Astrocyte (in vitro differentiated cells and primary cell): Measurements from ENCODE around the gene HSD17B2. TPM values are rescaled to one million over a fixed set of nuclear protein-coding genes. Genes with fewer than 3 reads are reported as not detected.

ENCODE experiments used
- DNase-seq: peaks from one replicate; pipeline ENCODE4 v3.0.0-alpha.2; 2010; ENCODE audit warnings: low read depth
- FAIRE-seq: peaks from 2 replicates; lab custom pipeline; 2011; peaks lifted over from hg19 to GRCh38; lab: Jason Lieb, UNC
- H2AFZ ChIP-seq: 2 replicates; pipeline ENCODE4 v1.6.0; 2012; ENCODE audit warnings: low read depth, low read length, inconsistent platforms
- H3K27ac ChIP-seq: 2 replicates; pipeline ENCODE4 v1.5.1; 2011; ENCODE audit warnings: low read depth, low read length, inconsistent platforms
- H3K27me3 ChIP-seq: 2 replicates; pipeline ENCODE4 v1.6.0; 2011; ENCODE audit warnings: low read length, inconsistent platforms; ENCODE audit not compliant: insufficient read depth
- H3K36me3 ChIP-seq: 2 replicates; pipeline ENCODE4 v1.5.1; 2011; ENCODE audit warnings: low read length, inconsistent platforms; ENCODE audit not compliant: insufficient read depth
- H3K4me1 ChIP-seq: 2 replicates; pipeline ENCODE4 v1.5.1; 2011; ENCODE audit warnings: low read length, inconsistent platforms; ENCODE audit not compliant: insufficient read depth
- H3K4me2 ChIP-seq: 2 replicates; pipeline ENCODE4 v1.6.0; 2012; ENCODE audit warnings: low read length, inconsistent platforms
- H3K4me3 ChIP-seq: 2 replicates; pipeline ENCODE4 v1.5.1; 2011; ENCODE audit warnings: low read depth, mild to moderate bottlenecking, low read length, inconsistent platforms; ENCODE audit not compliant: insufficient read depth
- H3K79me2 ChIP-seq: 2 replicates; pipeline ENCODE4 v1.6.0; 2012; ENCODE audit warnings: mild to moderate bottlenecking, low read length, inconsistent platforms; ENCODE audit not compliant: insufficient read depth
- H3K9ac ChIP-seq: 2 replicates; pipeline ENCODE4 v1.6.0; 2012; ENCODE audit warnings: mild to moderate bottlenecking, low read length, inconsistent platforms
- H3K9me3 ChIP-seq: 2 replicates; pipeline ENCODE4 v1.5.1; 2012; ENCODE audit warnings: low read depth, mild to moderate bottlenecking, low read length, inconsistent platforms; ENCODE audit not compliant: insufficient read depth
- H4K20me1 ChIP-seq: 2 replicates; pipeline ENCODE4 v1.6.0; 2012; ENCODE audit warnings: low read length, inconsistent platforms; ENCODE audit not compliant: insufficient read depth
- H3K27ac Mint-ChIP-seq: one replicate; pipeline ENCODE4 v1.8.0; 2021; ENCODE audit warnings: mild to moderate bottlenecking, mixed read lengths; ENCODE audit not compliant: unreplicated experiment
- H3K27me3 Mint-ChIP-seq: one replicate; pipeline ENCODE4 v1.8.0; 2021; ENCODE audit warnings: low read depth, mixed read lengths; ENCODE audit not compliant: unreplicated experiment
- H3K36me3 Mint-ChIP-seq: one replicate; pipeline ENCODE4 v1.8.0; 2021; ENCODE audit warnings: low read depth, mixed read lengths; ENCODE audit not compliant: unreplicated experiment
- H3K4me1 Mint-ChIP-seq: one replicate; pipeline ENCODE4 v1.8.0; 2021; ENCODE audit warnings: low read depth, mixed read lengths; ENCODE audit not compliant: unreplicated experiment
- H3K4me3 Mint-ChIP-seq: one replicate; pipeline ENCODE4 v1.8.0; 2021; ENCODE audit warnings: mild to moderate bottlenecking, moderate library complexity, mixed read lengths; ENCODE audit not compliant: unreplicated experiment
- H3K9me3 Mint-ChIP-seq: one replicate; pipeline ENCODE4 v1.8.0; 2021; ENCODE audit warnings: mild to moderate bottlenecking, mixed read lengths; ENCODE audit not compliant: unreplicated experiment
- EZH2 ChIP-seq: IDR thresholded peaks from 2 replicates; pipeline ENCODE4 v1.6.1; 2012; ENCODE audit warnings: mild to moderate bottlenecking, low read length, inconsistent platforms; ENCODE audit not compliant: insufficient read depth
- total RNA-seq: library from RNA; stranded (reverse); gene quantifications from 2 replicates; pipeline ENCODE4 v1.2.1, GENCODE V29; 2021
- TF ChIP-seq, protein P1 (sequence below): IDR thresholded peaks from 2 replicates; pipeline ENCODE4 v1.5.1; 2011; ENCODE audit warnings: low read depth, mild to moderate bottlenecking, inconsistent platforms, low read length, moderate library complexity; ENCODE audit not compliant: insufficient read depth

The HSD17B2 gene
- total RNA-seq, 1 donor from 2014 or later = 0.20 TPM

DNA sequence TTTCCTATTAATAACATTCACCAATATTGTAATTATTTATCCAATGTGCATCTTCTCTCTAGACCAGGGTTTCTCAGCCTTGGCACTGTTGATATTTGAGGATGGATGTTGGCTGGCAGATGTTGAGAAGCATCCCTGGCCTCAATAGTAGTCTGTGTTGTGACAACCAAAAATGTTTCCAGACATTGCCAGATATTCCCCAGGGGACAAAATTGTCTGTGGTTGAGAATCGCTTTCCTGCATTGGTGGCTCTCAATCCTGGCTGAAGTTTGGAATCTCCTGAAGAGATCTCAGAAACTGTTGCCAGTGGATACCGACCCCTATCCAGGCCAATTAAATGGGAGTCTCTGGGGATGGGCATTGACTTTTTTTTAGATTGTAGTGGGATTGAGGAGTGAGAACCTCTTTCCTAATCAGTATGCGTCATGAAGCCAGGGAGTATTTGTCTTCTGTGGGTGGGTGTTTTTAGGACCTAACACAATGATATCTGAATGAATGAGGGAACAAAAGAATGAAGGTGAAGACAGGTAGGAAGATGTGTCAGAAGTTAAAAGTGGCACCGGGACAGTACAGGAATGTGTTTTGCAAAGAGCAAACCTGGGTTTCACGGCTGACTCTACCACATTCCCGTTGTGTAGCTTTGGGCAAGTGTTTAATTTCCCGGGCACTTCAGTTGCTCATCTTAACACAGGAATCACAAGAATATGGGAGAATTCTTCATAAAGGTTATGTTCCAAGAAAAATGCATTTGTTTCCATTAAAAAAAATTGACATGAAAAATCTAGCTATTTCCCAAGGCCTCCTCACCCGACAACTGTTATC is 24.3 kb downstream of the HSD17B2 start:
- Histone ChIP-seq H3K27me3 (no peaks in the 10 kb centered on the region), H3K9ac (no peak overlapping the region), H3K27ac (no peak overlapping the region), H3K4me3 (no peak overlapping the region), H3K36me3 (no peaks in the 10 kb centered on the region), H3K4me2 (no peak overlapping the region), H4K20me1 (no peaks in the 10 kb centered on the region), H3K79me2 (no peaks in the 10 kb centered on the region), H3K4me1 (no peaks in the 10 kb centered on the region), H2AFZ (no peak overlapping the region), H3K9me3 (no peaks in the 10 kb centered on the region)
- DNase-seq (no peak), FAIRE-seq (no peak)
- Mint-ChIP-seq H3K4me3 (no peak overlapping the region), H3K36me3 (no peaks in the 10 kb centered on the region), H3K27ac (no peak overlapping the region), H3K9me3 (no peaks in the 10 kb centered on the region), H3K4me1 (no peaks in the 10 kb centered on the region), H3K27me3 (peaks cover 24% of the 10 kb centered on the region)
- TF ChIP-seq, protein P1, sequence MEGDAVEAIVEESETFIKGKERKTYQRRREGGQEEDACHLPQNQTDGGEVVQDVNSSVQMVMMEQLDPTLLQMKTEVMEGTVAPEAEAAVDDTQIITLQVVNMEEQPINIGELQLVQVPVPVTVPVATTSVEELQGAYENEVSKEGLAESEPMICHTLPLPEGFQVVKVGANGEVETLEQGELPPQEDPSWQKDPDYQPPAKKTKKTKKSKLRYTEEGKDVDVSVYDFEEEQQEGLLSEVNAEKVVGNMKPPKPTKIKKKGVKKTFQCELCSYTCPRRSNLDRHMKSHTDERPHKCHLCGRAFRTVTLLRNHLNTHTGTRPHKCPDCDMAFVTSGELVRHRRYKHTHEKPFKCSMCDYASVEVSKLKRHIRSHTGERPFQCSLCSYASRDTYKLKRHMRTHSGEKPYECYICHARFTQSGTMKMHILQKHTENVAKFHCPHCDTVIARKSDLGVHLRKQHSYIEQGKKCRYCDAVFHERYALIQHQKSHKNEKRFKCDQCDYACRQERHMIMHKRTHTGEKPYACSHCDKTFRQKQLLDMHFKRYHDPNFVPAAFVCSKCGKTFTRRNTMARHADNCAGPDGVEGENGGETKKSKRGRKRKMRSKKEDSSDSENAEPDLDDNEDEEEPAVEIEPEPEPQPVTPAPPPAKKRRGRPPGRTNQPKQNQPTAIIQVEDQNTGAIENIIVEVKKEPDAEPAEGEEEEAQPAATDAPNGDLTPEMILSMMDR = no peak
- no peak for TF ChIP-seq EZH2

DNA sequence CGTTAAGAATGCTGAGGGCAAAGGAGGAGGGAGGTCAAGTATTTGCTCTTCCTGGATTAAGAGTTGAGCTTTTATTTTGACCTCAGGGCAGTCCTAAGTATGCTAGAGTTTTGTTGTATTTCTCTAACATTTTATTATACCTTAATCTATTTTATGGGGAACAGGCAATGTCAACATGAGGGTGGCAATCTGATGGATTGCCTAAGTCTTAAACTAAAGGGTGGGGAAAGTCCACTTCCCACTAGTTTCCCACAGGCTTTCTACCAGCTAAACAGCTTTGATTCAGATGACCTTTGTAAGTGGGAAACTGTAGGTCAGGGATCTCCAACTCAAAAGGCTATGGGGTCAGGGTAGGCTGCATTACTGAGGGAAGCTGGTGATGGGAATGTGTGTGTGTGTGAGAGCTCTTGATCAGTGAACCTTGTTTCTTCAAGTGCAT is 24.9 kb downstream of the HSD17B2 start:
- no peak overlapping the region for H3K27ac Mint-ChIP-seq
- DNase-seq = no peak
- H3K79me2 ChIP-seq = no peaks in the 10 kb centered on the region
- no peak overlapping the region for H3K27ac ChIP-seq
- H3K4me1 Mint-ChIP-seq = no peaks in the 10 kb centered on the region
- H3K9me3 ChIP-seq = no peaks in the 10 kb centered on the region
- FAIRE-seq = no peak
- no peak overlapping the region for H3K4me3 Mint-ChIP-seq
- H4K20me1 ChIP-seq = no peaks in the 10 kb centered on the region
- no peak overlapping the region for H3K4me2 ChIP-seq
- H3K36me3 Mint-ChIP-seq = no peaks in the 10 kb centered on the region
- no peaks in the 10 kb centered on the region for H3K36me3 ChIP-seq
- TF ChIP-seq, protein P1 = no peak
- TF ChIP-seq EZH2 = no peak
- H3K9ac ChIP-seq = no peak overlapping the region
- H3K27me3 ChIP-seq = no peaks in the 10 kb centered on the region
- no peak overlapping the region for H3K4me3 ChIP-seq
- peaks cover 24% of the 10 kb centered on the region for H3K27me3 Mint-ChIP-seq
- no peaks in the 10 kb centered on the region for H3K9me3 Mint-ChIP-seq
- no peaks in the 10 kb centered on the region for H3K4me1 ChIP-seq
- no peak overlapping the region for H2AFZ ChIP-seq

GRCh38 chr16:82061861-82062525 is 26.9 kb downstream of the HSD17B2 start:
- H3K79me2 ChIP-seq = no peaks in the 10 kb centered on the region
- H3K36me3 Mint-ChIP-seq = no peaks in the 10 kb centered on the region
- no peak for DNase-seq
- H2AFZ ChIP-seq = no peak overlapping the region
- FAIRE-seq = no peak
- no peaks in the 10 kb centered on the region for H3K9me3 ChIP-seq
- TF ChIP-seq, protein P1 = peak; percentile 57
- no peak for TF ChIP-seq EZH2
- H3K36me3 ChIP-seq = no peaks in the 10 kb centered on the region
- H3K4me2 ChIP-seq = no peak overlapping the region
- H3K4me3 ChIP-seq = no peak overlapping the region
- no peaks in the 10 kb centered on the region for H4K20me1 ChIP-seq
- H3K27me3 ChIP-seq = no peaks in the 10 kb centered on the region
- H3K27me3 Mint-ChIP-seq = peaks cover 24% of the 10 kb centered on the region
- H3K9ac ChIP-seq = no peak overlapping the region
- no peak overlapping the region for H3K27ac Mint-ChIP-seq
- no peak overlapping the region for H3K4me3 Mint-ChIP-seq
- no peaks in the 10 kb centered on the region for H3K4me1 Mint-ChIP-seq
- no peak overlapping the region for H3K27ac ChIP-seq
- no peaks in the 10 kb centered on the region for H3K4me1 ChIP-seq
- no peaks in the 10 kb centered on the region for H3K9me3 Mint-ChIP-seq
